ENCODE measurements around the gene SMIM28.

Gene SMIM28

DNA sequence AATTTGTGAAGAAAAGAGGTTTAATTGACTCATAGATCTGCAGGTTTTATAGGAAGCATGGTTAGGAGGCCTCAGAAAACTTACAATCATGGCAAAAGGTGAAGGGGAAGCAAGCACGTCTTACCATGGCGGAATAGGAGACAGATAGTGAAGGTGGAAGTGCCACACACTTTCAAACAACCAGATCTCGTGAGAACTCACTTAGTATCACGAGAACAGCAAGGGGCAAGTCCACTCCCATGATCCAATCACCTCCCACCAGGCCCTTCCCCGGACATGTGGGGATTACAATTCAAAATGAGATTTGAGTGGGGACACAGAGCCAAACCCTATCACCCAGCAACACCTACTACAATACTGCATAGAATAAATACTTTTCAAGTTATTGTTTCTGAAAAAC is 19.0 kb downstream of the SMIM28 start:
- TF ChIP-seq, protein P1, sequence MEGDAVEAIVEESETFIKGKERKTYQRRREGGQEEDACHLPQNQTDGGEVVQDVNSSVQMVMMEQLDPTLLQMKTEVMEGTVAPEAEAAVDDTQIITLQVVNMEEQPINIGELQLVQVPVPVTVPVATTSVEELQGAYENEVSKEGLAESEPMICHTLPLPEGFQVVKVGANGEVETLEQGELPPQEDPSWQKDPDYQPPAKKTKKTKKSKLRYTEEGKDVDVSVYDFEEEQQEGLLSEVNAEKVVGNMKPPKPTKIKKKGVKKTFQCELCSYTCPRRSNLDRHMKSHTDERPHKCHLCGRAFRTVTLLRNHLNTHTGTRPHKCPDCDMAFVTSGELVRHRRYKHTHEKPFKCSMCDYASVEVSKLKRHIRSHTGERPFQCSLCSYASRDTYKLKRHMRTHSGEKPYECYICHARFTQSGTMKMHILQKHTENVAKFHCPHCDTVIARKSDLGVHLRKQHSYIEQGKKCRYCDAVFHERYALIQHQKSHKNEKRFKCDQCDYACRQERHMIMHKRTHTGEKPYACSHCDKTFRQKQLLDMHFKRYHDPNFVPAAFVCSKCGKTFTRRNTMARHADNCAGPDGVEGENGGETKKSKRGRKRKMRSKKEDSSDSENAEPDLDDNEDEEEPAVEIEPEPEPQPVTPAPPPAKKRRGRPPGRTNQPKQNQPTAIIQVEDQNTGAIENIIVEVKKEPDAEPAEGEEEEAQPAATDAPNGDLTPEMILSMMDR (conservative IDR thresholded peaks at IDR 0.05; ENCODE audit: low read depth, low read length) = no peak
- no peak overlapping the region for H3K4me3 ChIP-seq (ENCODE audit: low read length)
- no peak for DNase-seq (ENCODE audit: low read depth)

DNA sequence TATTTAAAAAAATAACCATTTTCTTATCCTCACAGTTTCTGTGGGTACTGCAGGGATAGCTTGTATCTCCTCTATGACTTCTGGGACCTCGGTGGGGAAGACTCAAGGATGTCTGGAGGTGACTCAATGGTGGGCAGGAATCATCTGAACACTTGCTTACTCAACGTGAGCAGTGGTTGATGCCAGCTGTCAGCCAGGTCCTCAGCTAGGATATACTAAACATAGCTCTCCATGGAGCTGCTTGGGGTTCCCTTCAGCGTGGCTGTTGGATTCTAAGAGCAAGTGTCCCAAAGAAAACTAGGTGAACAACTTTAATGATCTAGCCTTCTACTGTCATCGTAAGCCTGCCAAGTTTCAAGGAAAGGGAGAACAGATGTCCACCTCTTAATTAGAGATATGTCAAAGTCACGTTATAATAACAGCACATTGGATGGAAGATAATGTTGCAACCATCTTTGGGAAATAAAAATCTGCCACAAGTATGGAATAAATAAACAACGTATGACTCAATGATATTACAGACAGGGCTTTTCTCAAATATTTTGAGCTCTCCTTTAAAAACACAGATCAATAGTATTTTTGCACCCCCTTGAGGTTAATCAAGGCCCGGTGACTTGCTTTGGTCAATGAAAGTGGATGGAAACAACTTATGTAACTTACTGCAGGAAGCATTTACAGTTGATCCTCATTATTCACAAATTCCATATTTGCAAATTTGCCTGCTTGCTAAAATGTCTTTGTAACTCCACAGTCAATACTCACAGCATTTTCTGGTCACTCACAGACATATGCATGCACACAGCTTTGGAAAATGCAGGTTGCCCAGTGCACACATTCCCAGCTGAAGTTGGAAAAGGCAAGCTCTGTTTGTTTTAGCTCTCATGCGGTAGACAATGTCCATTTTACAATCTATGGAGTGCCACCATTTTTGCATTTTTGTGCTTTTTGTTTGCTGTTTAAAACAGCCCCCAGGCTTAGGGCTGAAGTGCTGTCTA is 19.7 kb downstream of the SMIM28 start:
- no peak for DNase-seq (ENCODE audit: low read depth)
- TF ChIP-seq, protein P1 (conservative IDR thresholded peaks at IDR 0.05; ENCODE audit: low read depth, low read length) = peak; percentile 6
- no peak overlapping the region for H3K4me3 ChIP-seq (ENCODE audit: low read length)

DNA sequence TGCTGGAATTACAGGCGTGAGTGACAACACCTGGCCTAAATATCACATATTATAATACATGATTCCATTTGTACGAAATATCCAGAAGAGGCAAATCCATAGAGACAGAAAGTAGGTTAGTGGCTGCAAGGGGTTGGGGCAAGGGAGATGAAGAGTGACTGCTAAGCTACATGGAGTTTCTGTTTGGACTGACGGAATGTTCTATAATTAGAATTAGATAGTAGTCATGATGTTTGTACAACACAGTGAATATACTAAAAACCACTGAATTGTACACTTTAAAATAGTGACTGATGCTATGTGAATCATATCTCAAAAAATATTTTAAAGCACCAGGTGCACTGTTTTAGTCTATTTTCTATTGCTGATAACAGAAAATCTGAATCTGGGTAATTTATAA is 22.6 kb downstream of the SMIM28 start:
- TF ChIP-seq, protein P1 (conservative IDR thresholded peaks at IDR 0.05; ENCODE audit: low read depth, low read length) = no peak
- no peak overlapping the region for H3K4me3 ChIP-seq (ENCODE audit: low read length)
- DNase-seq (ENCODE audit: low read depth) = no peak

DNA sequence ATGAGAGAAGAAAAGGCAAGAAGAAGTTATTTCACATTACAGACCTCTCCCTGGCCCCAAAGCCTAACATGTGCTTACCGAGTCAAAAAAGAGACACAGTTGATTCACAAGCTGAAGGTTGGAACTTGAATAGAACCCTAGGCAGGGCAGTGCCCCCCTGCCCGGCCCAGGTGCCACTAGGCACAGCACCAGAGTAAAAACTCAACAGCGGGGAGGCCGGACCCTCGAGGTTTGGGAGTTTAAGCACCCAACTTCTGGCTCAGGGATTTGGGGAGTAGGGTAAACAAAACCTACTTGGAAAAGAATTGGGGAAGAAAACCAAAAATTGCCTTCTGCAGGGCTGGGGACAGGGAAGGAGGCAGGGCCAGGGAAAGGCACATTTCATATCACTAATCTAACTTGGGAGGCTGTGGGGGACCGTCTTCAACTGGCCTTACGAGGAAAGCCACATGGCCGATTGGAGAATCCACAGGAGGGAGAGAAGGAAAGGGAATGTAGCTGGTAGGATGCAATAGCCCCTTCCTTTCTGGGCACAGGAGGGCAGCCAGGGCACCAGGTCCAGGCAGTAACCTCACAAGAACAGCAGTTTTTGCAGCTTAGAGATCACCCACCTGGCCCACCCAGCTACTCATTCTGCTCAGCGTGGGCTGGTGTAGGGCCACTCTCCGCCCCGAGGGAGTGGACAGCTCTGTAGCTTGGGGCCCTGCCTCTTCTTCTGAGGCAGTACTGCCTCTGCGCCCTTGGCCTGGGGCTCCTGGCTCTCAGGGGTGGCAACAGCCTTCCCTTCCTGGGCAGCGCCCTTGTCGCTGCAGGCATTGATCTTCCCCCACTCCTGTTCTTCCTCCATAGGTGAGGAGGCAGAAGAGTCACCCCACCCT is 24.5 kb downstream of the SMIM28 start:
- no peak for DNase-seq (ENCODE audit: low read depth)
- TF ChIP-seq, protein P1 (conservative IDR thresholded peaks at IDR 0.05; ENCODE audit: low read depth, low read length) = no peak
- H3K4me3 ChIP-seq (ENCODE audit: low read length) = no peak overlapping the region

DNA sequence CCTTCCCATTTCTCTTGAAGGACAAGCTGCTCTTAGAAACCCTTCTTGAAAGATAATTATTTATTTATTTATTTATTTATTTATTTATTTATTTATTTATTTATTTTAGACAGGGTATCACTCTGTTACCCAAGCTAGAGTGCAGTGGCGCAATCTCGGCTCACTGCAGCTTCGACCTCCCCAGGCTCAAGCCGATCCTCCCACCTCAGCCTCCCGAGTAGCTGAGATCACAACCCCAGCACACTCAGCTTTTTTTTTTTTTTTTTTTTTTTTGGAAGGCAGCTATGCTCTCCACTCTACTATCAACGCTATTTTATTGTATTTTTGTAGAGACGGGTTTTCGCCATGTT is 25.1 kb downstream of the SMIM28 start:
- DNase-seq (ENCODE audit: low read depth) = no peak
- H3K4me3 ChIP-seq (ENCODE audit: low read length) = no peak overlapping the region
- TF ChIP-seq, protein P1 (conservative IDR thresholded peaks at IDR 0.05; ENCODE audit: low read depth, low read length) = no peak

DNA sequence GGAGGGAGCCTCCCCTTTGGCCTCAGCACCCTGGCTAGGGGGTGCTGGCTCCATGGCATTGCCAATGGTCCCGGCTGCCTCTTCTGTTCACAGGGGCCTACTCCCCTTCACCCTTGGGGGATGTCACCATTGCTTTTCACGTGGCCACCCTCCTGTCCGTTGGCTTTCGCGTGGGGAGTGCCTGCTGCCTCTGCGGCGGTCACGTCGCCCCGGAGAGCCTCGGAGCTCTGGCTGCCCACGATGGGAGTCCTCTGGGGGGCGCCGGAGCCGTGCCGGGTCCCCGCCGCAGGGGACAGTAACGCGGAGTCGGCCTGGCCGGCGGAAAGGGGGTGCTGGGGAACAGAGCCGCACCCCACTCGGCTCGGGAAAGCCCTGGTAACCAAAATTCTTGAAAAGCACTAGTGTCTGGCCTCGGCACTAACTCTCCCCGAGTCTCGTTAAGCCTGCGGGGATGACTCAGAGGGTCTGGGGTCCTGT is 25.7 kb downstream of the SMIM28 start:
- TF ChIP-seq, protein P1 (conservative IDR thresholded peaks at IDR 0.05; ENCODE audit: low read depth, low read length) = peak; percentile 40
- H3K4me3 ChIP-seq (ENCODE audit: low read length) = peak overlapping the region; percentile 83
- DNase-seq (ENCODE audit: low read depth) = no peak
